GM21390 (cell line): Measurements from ENCODE around the gene NEK1.
A peak's percentile ranks its signal among the peaks of the same experiment; 100 is the strongest.

Source experiments
- ATAC-seq: cut with Tn5 transposase; IDR thresholded peaks from one replicate; pipeline ENCODE4 v1.9.1; 2021; ENCODE audit not compliant: unreplicated experiment

The NEK1 gene

DNA sequence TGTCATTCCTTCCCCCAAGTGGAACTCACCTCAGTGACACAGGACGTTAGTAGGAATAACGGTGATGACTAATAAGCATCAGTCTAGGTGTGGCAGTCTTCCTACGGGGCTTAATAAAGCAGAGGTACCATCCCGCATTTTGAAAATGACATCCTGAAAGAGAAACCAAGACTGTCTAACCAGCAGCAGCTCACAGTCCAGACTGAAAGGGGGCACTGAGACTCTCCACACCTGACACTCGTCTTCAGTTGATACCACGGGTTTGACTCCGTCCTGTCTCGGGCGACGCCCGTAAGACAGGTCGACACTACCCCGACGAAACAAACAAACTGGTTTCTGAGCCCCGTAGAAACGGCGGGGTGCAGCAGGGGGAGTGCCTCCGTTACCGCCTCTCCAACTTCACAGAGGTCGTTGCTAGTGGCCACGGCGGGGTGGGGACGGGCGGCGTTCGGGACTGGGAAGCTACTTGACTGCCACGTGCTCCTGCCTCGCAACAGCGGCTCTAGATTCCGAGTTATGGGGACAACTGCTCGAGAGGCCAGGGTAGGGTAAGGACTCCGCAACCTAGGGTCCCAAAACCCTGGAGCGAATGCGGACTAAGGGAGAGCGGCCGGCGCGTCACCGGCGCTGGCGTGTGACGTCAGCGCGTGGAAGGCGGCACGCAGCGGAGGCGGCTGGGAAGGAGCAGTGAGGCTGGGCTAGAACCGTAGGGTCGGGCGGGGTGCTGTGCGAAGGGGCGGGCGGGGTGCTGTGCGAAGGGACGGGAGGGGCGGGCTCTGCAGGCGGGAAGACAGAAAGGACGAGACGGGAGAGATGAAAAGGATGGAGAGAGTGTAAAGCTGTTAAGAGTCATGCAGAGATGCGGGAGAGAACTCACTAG is at the start of gene NEK1:
Gene NEK1 (minus strand): TSS at position 593 of the 880 bp plus-strand sequence. CDS start 9,953 bp downstream, outside the sequence.
- ATAC-seq: peak; percentile 91

GRCh38 chr4:169661761-169662160 is 49.4 kb upstream of the NEK1 start:
- no peak for ATAC-seq

- no peak for ATAC-seq
These were observed 48.5 kb upstream of the NEK1 start for GRCh38 chr4:169660929-169661328.

DNA sequence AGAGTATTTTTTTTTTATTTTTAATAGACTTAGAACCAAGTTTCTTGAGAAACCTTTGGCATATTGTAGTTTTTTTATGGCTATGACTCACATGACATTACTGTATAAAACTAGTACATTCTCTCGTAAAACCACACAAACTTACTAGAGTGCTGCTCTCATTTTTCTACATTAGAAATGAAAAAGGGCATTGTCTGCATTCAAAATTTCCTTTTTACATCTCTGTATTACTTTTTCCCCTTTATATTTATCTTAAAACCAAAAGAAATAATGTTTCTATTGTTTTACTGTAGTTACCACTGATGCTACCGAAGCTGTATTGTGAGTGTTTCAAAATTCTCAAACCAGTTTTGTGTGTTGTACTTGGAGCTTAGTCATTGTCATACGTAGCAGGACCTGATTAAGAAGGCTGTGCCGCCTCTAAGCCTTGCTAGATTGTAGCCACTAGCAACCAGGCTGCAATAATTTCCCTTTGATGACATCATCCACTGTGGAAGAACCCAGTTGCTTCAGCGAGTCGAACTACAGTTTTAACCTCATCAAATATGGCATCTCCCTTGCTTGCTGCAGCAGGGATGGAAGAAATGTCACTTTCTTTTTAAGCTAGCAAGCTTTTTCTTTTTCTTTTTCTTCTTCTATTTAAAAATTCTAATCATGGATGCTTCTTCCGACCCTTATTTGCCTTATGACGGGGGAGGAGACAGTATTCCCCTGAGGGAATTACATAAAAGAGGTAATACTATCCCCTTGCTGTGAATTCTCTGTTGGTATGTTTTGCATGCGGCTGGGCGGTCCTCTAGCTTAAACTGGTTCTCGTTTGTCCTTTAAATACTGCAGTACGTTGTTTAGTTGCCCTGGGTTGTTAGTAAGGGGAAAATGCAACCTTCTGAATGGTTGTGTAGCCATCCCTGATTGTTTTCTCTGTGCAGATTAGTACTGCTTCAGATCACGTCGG is 47.6 kb upstream of the NEK1 start:
- peak; percentile 93 for ATAC-seq

DNA sequence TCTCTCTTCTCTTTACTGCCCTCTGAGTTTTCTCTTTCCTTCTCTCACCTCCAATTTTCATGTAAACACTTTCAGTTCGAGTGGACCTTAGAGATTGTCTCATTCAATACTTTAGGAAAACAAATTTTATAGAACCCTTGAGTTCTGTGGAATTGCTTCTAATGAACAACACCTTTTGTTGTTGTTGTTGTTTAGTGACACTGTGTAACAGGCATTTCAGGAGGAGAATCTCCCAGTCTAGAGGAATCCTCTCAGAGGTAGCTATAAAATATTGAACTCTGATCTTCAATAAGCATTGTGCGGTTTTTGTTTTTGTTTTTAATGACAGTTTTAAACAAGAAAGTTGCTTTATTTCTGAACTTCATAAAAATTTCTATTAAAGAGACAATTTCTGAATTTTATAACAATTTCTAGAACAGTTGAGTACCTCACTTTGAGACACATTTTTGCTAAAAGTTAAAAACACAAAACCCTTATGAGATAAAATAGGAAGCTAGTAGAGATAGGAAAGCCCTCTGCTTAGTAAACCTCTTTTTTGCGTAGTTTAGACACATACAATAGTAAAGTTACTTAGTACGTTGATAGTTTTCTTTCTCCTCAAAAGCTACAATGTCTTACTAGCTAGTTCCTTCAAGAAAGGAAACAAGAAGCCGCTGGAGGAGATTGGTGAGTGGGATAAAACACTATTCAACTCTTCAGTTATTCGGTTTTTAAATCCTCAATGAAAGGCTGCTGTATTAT is 46.8 kb upstream of the NEK1 start:
- ATAC-seq: no peak

GRCh38 chr4:169658196-169658595 is 45.8 kb upstream of the NEK1 start:
- ATAC-seq: no peak

- no peak for ATAC-seq
These were observed 45.2 kb upstream of the NEK1 start for GRCh38 chr4:169657470-169658107.

- no peak for ATAC-seq
These were observed 43.0 kb upstream of the NEK1 start for GRCh38 chr4:169655401-169655800.

DNA sequence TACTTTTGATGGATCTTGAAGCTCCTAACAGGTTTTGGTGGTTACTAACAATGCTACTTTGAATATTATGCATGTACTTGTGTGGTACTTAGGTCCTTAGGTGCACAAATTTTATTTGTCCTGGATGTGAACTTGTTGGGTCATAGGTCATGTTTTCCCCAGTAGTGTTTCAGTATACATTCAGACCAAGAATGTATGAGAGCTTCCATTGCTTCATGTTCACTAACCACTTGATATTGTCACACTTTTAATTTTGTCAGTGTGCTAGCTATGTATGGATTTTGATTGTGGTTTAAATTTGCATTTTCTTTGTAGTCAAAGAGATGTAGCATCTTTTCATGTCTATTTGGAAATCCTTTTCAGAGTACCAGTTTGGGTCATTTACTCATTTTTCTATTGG is 40.2 kb upstream of the NEK1 start:
- no peak for ATAC-seq

DNA sequence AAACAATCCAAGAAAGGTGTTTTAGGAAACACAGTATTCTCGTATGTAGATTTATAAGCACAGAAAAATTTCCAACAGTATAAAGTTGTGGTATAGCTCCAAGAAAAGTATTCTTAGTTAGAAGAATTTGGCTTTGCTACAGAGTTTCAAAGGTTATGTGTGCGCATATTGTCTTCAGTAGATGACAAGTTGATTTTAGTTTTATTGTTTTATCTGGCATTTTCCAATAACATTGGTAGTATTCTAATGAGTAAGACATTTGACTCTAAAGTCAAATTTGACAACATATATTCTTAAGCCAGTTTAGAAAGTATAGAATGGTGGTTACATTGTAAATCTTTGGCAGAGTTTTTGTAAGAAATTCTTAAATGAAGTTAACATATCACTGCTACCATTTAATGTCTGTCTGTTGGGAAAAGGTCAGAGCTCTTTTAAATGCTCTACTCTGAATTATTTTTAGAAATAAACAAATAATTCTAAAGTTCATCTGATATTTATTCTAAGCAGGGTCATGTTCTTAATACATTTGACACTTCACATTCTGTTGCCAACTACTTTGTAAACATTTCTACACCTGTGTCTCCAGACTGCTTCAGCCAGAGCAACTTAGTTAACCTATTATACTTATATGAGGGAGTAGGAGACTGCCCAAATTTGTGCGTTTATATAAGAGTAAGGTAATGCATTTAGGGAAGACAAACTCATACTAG is 38.0 kb upstream of the NEK1 start:
- no peak for ATAC-seq

- ATAC-seq: no peak
These were observed 37.3 kb upstream of the NEK1 start for GRCh38 chr4:169649545-169650226.

- ATAC-seq: no peak
These were observed 33.2 kb upstream of the NEK1 start for GRCh38 chr4:169645627-169646026.

- ATAC-seq: no peak
These were observed 32.4 kb upstream of the NEK1 start for GRCh38 chr4:169644802-169645201.

DNA sequence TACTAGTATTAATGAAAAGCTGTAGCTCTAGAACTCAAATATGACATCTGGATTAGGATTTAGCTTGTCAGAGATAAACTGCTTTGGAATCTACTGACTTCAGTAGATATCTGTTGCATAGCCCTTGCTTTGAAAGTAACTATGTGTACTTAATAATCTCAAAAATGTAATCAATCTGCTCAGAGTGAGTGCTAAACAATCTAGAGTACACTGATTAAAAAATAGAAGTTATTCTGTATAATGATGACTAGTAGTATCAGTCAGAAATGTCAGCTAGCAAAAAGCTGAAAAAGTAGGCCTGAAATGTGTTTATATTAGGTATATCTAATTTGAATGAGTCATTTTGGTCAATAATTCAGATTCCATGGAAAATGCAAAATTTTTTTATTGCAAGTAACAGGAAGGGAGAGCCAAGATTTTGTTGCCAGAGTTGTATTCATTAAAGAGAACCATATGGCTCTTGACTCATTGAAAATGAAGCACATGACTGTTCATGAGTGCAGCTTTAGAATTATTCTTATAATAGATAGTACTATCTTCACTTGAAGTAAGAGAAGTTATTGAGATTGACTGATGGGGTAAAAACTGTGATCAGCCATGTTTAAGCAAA is 28.0 kb upstream of the NEK1 start:
- no peak for ATAC-seq

DNA sequence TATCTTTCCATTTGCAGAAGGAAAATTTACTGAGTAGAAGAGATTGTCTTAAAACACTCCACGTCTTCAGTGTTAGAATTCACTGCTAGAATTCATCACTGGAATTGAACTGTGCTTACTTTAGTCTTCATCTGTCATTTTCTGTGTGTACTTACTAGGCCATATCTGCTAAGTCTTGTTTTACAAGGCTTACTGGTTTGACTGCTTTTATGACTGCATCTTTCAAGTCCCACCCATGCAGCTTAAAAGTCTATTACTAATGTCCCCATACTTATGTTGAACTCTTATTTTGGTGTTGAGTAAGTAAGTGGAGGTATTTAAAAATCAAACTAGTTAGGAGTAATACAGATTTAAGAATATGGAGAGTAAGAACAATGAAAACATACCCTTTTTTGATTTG is 22.6 kb upstream of the NEK1 start:
- ATAC-seq: no peak

DNA sequence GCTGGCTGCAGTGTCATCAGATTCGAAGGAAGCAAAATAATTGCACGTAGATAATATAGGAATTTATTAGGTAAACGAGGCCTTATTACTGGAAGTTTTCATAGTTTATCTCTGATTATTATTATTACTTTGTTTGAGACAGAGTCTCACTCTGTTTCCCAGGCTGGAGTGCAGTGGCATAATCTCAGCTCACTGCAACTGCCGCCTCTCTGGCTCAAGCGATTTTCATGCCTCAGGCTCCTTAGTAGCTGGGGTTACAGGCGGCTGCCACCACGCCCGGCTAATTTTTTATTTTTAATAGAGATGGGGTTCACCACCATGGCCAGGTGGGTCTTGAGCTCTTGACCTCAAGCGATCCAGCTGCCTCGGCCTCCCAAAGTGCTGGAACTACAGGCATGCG is 20.5 kb upstream of the NEK1 start:
- no peak for ATAC-seq

DNA sequence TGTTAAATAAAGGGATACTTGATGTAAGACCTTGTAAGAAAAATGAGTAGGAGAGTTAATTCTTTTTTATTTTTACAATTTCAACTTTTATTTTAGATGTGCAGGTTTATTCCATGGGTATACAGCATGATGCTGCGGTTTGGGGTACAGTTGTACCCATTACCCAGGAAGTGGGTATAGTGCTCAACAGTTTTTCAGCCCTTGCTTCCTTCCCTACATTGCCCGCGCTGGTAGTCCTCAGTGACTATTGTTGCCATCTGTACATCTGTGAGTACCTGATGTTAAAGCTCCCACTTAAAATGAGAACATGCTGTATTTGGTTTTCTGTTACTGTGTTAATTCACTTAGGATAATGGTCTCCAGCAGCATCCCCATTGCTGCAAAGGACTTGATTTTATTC is 17.7 kb upstream of the NEK1 start:
- no peak for ATAC-seq

DNA sequence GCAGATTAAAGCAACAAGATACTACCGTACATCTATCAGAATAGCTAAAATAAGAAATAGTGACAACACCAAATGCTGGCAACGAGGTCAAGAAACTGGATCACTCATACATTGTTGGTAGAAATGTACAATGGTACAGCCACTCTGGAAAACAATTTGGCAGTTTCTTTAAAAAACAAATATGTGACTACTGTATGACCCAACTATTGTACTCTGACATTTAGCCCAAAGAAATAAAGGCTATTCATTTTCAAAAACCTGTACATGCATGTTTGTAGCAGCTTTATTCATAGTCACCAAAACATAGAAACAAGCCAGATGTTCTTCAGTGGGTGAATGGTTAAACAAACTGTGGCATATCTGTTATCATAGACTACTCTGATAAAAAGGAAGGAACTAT is 16.2 kb upstream of the NEK1 start:
- no peak for ATAC-seq

DNA sequence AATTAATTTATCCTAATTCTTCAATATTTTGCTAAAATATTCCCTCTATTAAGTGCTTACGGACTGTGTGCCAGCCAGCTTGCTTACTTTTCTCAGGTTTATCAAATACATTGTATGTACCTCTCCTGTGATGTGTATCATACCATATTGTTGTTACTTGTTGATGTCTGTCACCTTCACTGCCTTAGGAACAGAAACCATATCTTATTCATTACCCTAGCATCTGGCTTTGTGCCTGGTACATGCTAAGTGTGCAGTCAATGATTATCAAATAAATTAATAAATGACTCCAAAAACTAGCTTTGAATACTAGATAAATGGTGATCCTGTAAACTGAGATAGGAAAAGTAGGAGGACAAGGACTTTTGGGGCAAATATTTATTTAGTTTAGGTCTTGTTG is 14.9 kb upstream of the NEK1 start:
- ATAC-seq: peak; percentile 51
